MM.1S (cell line): ENCODE results near the gene LRRC25.

Source experiments
- CTCF ChIP-seq: fragments of 300-600 bp; sonication (generic); IDR thresholded peaks from 2 replicates; pipeline ENCODE4 v1.5.1; 2016; ENCODE audit warnings: antibody characterized with exemption, low read length, mixed read lengths
- EZH2 ChIP-seq: fragments of 300-600 bp; sonication (generic); optimal IDR thresholded peaks from 2 replicates; pipeline ENCODE3; 2017; ENCODE audit warnings: low read depth, mild to moderate bottlenecking, antibody characterized with exemption, low read length, mixed read lengths
- EZH2phosphoT487 ChIP-seq: fragments of 300-600 bp; sonication (generic); IDR thresholded peaks from 2 replicates; pipeline ENCODE4 v1.6.1; 2018; ENCODE audit warnings: antibody characterized with exemption, low read length

GRCh38 chr19:18351544-18351943, 45.9 kb downstream of the LRRC25 start:
- TF ChIP-seq CTCF: no peak
- TF ChIP-seq EZH2: no peak
- no peak for TF ChIP-seq EZH2phosphoT487
